HCT116 (cell line): Measurements from ENCODE around the gene HLA-DMA. TPM values are rescaled to one million over a fixed set of nuclear protein-coding genes. Genes with fewer than 3 reads are reported as not detected.

ENCODE experiments used
- ATAC-seq: fragments of 200-7000 bp; cut with Tn5 transposase; 2 replicates; pipeline ENCODE4 v1.9.1; 2020; ENCODE audit warnings: mild to moderate bottlenecking, moderate library complexity
- BruUV-seq: library from RNA; stranded (reverse); fragments of 400-500 nt; replicated peaks from 2 replicates; lab custom pipeline; 2021; lab: Mats Ljungman, UMichigan
- CTCF ChIA-PET: fragments of 300-600 bp; sonication (Branson Sonifier 250); formaldehyde crosslinking; loops from one replicate; lab custom pipeline; 2021; ENCODE audit warnings: antibody characterized with exemption; lab: Charles Lee
- POLR2A ChIA-PET: fragments of 300-600, 350-600 bp; sonication (Branson Sonifier 250); formaldehyde crosslinking; loops from one replicate; lab custom pipeline; 2021; ENCODE audit warnings: antibody characterized with exemption; lab: Charles Lee
- RAD21 ChIA-PET, 2 experiments: fragments of 300-600 bp; sonication (Branson Sonifier 250); formaldehyde crosslinking; loops; one replicate each; lab custom pipeline; 2023; ENCODE audit warnings: low total read pairs in 2 of 2; ENCODE audit not compliant: uncharacterized antibody in 2 of 2, unreplicated experiment in 2 of 2, low non-redundant PET in 1 of 2; lab: Charles Lee
- DNase-seq: peaks from one replicate; pipeline ENCODE4 v3.0.0-alpha.2; 2010; ENCODE audit warnings: low read depth, low spot score
- H2AFZ ChIP-seq: fragments of 200-600 bp; shearing (Covaris generic), sonication (generic); 2 replicates; pipeline ENCODE4 v1.6.1; 2017; ENCODE audit warnings: low read depth, mixed run types, mixed read lengths, antibody characterized with exemption, low read length; ENCODE audit not compliant: poor library complexity, severe bottlenecking
- H3K27ac ChIP-seq: 2 replicates; pipeline ENCODE4 v1.5.1; 2012; ENCODE audit warnings: low read depth, low read length
- H3K27me3 ChIP-seq: fragments of 200-600 bp; sonication (generic); 2 replicates; pipeline ENCODE4 v1.6.1; 2016; ENCODE audit warnings: mixed run types, low read length, mixed read lengths; ENCODE audit not compliant: insufficient read depth
- H3K36me3 ChIP-seq, 2 experiments: fragments of 200-500 bp in 1 of 2; fragments of 200-600 bp in 1 of 2; sonication (Bioruptor generic) in 1 of 2; sonication (generic) in 1 of 2; 2 replicates each; pipeline versions ENCODE4 v1.5.1 to v1.6.1; 2014 to 2016; ENCODE audit warnings: low read length in 2 of 2, inconsistent platforms in 1 of 2, mixed read lengths in 1 of 2, mixed run types in 1 of 2; ENCODE audit not compliant: insufficient read depth in 2 of 2, control insufficient read depth in 1 of 2
- H3K4me1 ChIP-seq, 2 experiments: fragments of 200-600 bp in 1 of 2; sonication (generic) in 1 of 2; 2 replicates each; pipeline versions ENCODE4 v1.5.1 to v1.6.1; 2012 to 2017; ENCODE audit warnings: low read length in 2 of 2, inconsistent platforms in 1 of 2, mild to moderate bottlenecking in 1 of 2, mixed read lengths in 1 of 2, mixed run types in 1 of 2, moderate library complexity in 1 of 2; ENCODE audit not compliant: insufficient read depth in 2 of 2, control insufficient read depth in 1 of 2
- H3K4me2 ChIP-seq: fragments of 200-600 bp; sonication (generic); 2 replicates; pipeline ENCODE4 v1.6.1; 2017; ENCODE audit warnings: mixed run types, low read length, mixed read lengths
- H3K4me3 ChIP-seq, 2 experiments: fragments of 200-600 bp in 1 of 2; sonication (generic) in 1 of 2; replicated peaks in 1 of 2; 2 replicates each; pipeline ENCODE4 v1.5.1; 2011 to 2016; ENCODE audit warnings: low read length in 2 of 2, control low read depth in 1 of 2, low read depth in 1 of 2, mild to moderate bottlenecking in 1 of 2, mixed read lengths in 1 of 2, mixed run types in 1 of 2
- H3K79me2 ChIP-seq: fragments of 200-600 bp; sonication (generic); 2 replicates; pipeline ENCODE4 v1.6.1; 2017; ENCODE audit warnings: mild to moderate bottlenecking, mixed run types, low read length, moderate library complexity, mixed read lengths; ENCODE audit not compliant: insufficient read depth
- H3K9ac ChIP-seq: fragments of 200-600 bp; sonication (generic); 2 replicates; pipeline ENCODE4 v1.6.1; 2016; ENCODE audit warnings: low read length, mixed read lengths
- H3K9me2 ChIP-seq: fragments of 200-600 bp; sonication (generic), shearing (Covaris generic); 2 replicates; pipeline ENCODE4 v1.6.1; 2017; ENCODE audit warnings: mixed run types, mild to moderate bottlenecking, moderate library complexity; ENCODE audit not compliant: insufficient read depth
- H3K9me3 ChIP-seq, 2 experiments: fragments of 200-500 bp in 1 of 2; fragments of 200-600 bp in 1 of 2; sonication (Bioruptor generic) in 1 of 2; sonication (generic) in 1 of 2; 2 replicates each; pipeline ENCODE4 v1.6.1; 2014 to 2017; ENCODE audit warnings: low read length in 2 of 2, mixed read lengths in 2 of 2, inconsistent platforms in 1 of 2, low read depth in 1 of 2, mild to moderate bottlenecking in 1 of 2, mixed run types in 1 of 2, moderate library complexity in 1 of 2; ENCODE audit not compliant: control insufficient read depth in 1 of 2, insufficient read depth in 1 of 2
- H4K20me1 ChIP-seq: fragments of 200-600 bp; sonication (generic), shearing (Covaris generic); 2 replicates; pipeline ENCODE4 v1.6.1; 2017; ENCODE audit warnings: mixed run types, mild to moderate bottlenecking, moderate library complexity; ENCODE audit not compliant: insufficient read depth
- EZH2 ChIP-seq: fragments of 200-600 bp; sonication (generic); IDR thresholded peaks from 2 replicates; pipeline ENCODE4 v1.6.1; 2017; ENCODE audit warnings: antibody characterized with exemption, mixed run types
- EZH2phosphoT487 ChIP-seq: fragments of 200-600 bp; IDR thresholded peaks from 2 replicates; pipeline ENCODE4 v1.6.1; 2018; ENCODE audit warnings: antibody characterized with exemption, borderline replicate concordance
- JUND ChIP-seq: IDR thresholded peaks from 2 replicates; pipeline ENCODE4 v1.6.1; 2012
- MAX ChIP-seq: IDR thresholded peaks from 2 replicates; pipeline ENCODE4 v1.6.1; 2012
- POLR2A ChIP-seq: IDR thresholded peaks from 2 replicates; pipeline ENCODE4 v1.7.0; 2011; ENCODE audit warnings: borderline replicate concordance; ENCODE audit not compliant: insufficient read depth, insufficient read length; ENCODE audit errors: extremely low read depth
- REST ChIP-seq: IDR thresholded peaks from 2 replicates; pipeline ENCODE4 v1.6.1; 2012; ENCODE audit warnings: low read depth
- SIN3A ChIP-seq: IDR thresholded peaks from 2 replicates; pipeline ENCODE4 v1.6.1; 2012; ENCODE audit warnings: low read depth
- ZFX ChIP-seq: fragments of 450-650 bp; IDR thresholded peaks from 2 replicates; pipeline ENCODE4 v1.6.1; 2017
- intact Hi-C: fragments of 100-400 bp; cut with micrococcal nuclease; formaldehyde crosslinking; loops from 2 replicates; pipeline ENCODE4 v1.10.0; 2022
- total RNA-seq: library from RNA; stranded (reverse); gene quantifications from one replicate; pipeline ENCODE4 v1.2.1, GENCODE V29; 2021; ENCODE audit not compliant: unreplicated experiment

The HLA-DMA gene
- total RNA-seq, 1 experiment from 2014 or later = 12.1 TPM

- Histone ChIP-seq H3K27ac (no peak overlapping the region), H4K20me1 (no peaks in the 10 kb centered on the region), H3K27me3 (no peaks in the 10 kb centered on the region), H2AFZ (no peak overlapping the region), H3K4me3 (no peak overlapping the region), H3K9me2 (no peaks in the 10 kb centered on the region), H3K9ac (no peak overlapping the region), H3K79me2 (no peaks in the 10 kb centered on the region), H3K9me3 (no peaks in the 10 kb centered on the region), H3K36me3 (no peaks in the 10 kb centered on the region), H3K4me2 (no peak overlapping the region), H3K4me1 (peaks cover 4 to 11% of the 10 kb centered on the region in 2 experiments; a peak in 3 of 4 replicates)
- no peak for DNase-seq
- no TSS peak for BruUV-seq
- no peak for ATAC-seq
- RAD21 ChIA-PET = no interaction called here
- intact Hi-C loops = no loop called here
- TF ChIP-seq MAX (no peak), EZH2phosphoT487 (no peak), SIN3A (no peak), JUND (no peak), POLR2A (no peak), EZH2 (no peak), ZFX (no peak), REST (no peak)
- POLR2A ChIA-PET = interaction anchor here (0.6 kb wide), 1 partner anchor 270 kb away, joined by 3 read pairs; no protein-coding TSS in a partner anchor
- CTCF ChIA-PET = no interaction called here
These were observed 16.4 kb downstream of the HLA-DMA start for GRCh38 chr6:32936239-32937152.
